Suprapubic skin (tissue), 4 donors: ENCODE results near the gene ZNF397. TPM values are rescaled to one million over a fixed set of nuclear protein-coding genes. Genes with fewer than 3 reads are reported as not detected.

Experiments used
- DNase-seq, 2 donors: peaks; one replicate each; pipeline ENCODE4 v3.0.0-alpha.2; 2019; ENCODE audit warnings: low spot score in 2 of 2
- H3K27ac ChIP-seq: fragments of 200-600 bp; sonication (generic); one replicate; pipeline ENCODE4 v1.5.1; 2019
- H3K27me3 ChIP-seq: fragments of 200-600 bp; sonication (generic); one replicate; pipeline ENCODE4 v1.5.1; 2019
- H3K36me3 ChIP-seq: fragments of 200-600 bp; sonication (generic); one replicate; pipeline ENCODE4 v1.5.1; 2019
- H3K4me1 ChIP-seq: fragments of 200-600 bp; sonication (generic); one replicate; pipeline ENCODE4 v1.5.1; 2019
- H3K4me3 ChIP-seq: fragments of 200-600 bp; sonication (generic); one replicate; pipeline ENCODE4 v1.5.1; 2019; ENCODE audit warnings: mild to moderate bottlenecking
- H3K9me3 ChIP-seq: fragments of 200-600 bp; sonication (generic); one replicate; pipeline ENCODE4 v1.5.1; 2019
- CTCF ChIP-seq, 2 donors: fragments of 200-600 bp in 1 of 2; fragments of 450-650 bp in 1 of 2; sonication (generic) in 1 of 2; IDR thresholded peaks; one replicate each; pipeline ENCODE4 v1.5.1; 2016 to 2019; ENCODE audit warnings: antibody characterized with exemption in 2 of 2, mild to moderate bottlenecking in 1 of 2, moderate library complexity in 1 of 2
- EP300 ChIP-seq: sonication (generic); formaldehyde crosslinking; IDR thresholded peaks from one replicate; pipeline ENCODE4 v1.6.1; 2017; ENCODE audit warnings: antibody characterized with exemption
- POLR2A ChIP-seq, 2 donors: fragments of 450-650 bp; IDR thresholded peaks; one replicate each; pipeline ENCODE4 v1.6.1; 2017; ENCODE audit warnings: antibody characterized with exemption in 2 of 2, mild to moderate bottlenecking in 2 of 2, moderate library complexity in 2 of 2
- POLR2AphosphoS5 ChIP-seq, 3 donors: sonication (generic); formaldehyde crosslinking; IDR thresholded peaks; one replicate each; pipeline ENCODE4 v1.6.1; 2017; ENCODE audit warnings: antibody characterized with exemption in 3 of 3
- WGBS: methylation state at CpG from one replicate; pipeline ENCODE4 v1.1.5; 2018; 5-methylcytosine and 5-hydroxymethylcytosine counted together
- total RNA-seq, 4 donors: library from RNA; depleted of rRNA; stranded (reverse); fragments of >200 nt; gene quantifications; one replicate each; pipeline ENCODE4 v1.1.0, GENCODE V29; 2016

Gene ZNF397
- total RNA-seq, 4 donors from 2014 or later, result 13.2 to 41.0 (median 17.3) TPM

DNA sequence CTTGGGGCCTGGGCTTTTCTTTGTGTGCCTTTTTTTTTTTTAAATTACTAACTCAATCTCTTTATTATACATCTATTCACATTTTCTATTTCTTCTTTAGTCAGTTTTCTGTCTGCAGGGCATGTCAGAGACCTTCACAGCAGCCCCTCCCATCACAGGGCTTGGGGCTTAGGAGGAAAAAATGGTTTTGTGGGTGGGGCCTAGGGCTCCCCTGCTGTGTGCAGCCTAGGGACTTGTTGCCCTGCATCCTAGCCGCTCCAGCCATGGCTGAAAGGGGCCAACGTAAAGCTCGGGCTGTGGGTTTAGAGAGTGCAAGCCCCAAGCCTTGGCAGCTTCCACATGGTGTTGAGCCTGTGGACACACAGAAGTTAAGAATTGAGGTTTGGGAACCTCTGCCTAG lies 35.4 kb downstream of the ZNF397 start:
- DNase-seq, result no peak
- TF ChIP-seq POLR2AphosphoS5 (IDR thresholded peaks at IDR 0.05) (no peak), POLR2A (IDR thresholded peaks at IDR 0.05) (no peak), CTCF (IDR thresholded peaks at IDR 0.05) (no peak), EP300 (no peak)
- Histone ChIP-seq H3K4me1 (no peaks in the 10 kb centered on the region), H3K27ac (no peak overlapping the region), H3K36me3 (no peaks in the 10 kb centered on the region), H3K9me3 (no peaks in the 10 kb centered on the region), H3K27me3 (no peaks in the 10 kb centered on the region), H3K4me3 (no peak overlapping the region)
- 97% methylated on average over 3 of the region's 3 CpGs for whole genome bisulfite sequencing

GRCh38 chr18:35277633-35278032 lies 36.8 kb downstream of the ZNF397 start:
- H3K4me3 ChIP-seq, result no peak overlapping the region
- H3K27ac ChIP-seq, result no peak overlapping the region
- TF ChIP-seq POLR2AphosphoS5 (IDR thresholded peaks at IDR 0.05), result no peak
- TF ChIP-seq CTCF (IDR thresholded peaks at IDR 0.05), result no peak
- no peak for TF ChIP-seq EP300
- no peak for TF ChIP-seq POLR2A (IDR thresholded peaks at IDR 0.05)
- H3K9me3 ChIP-seq, result no peaks in the 10 kb centered on the region
- H3K36me3 ChIP-seq, result no peaks in the 10 kb centered on the region
- no peaks in the 10 kb centered on the region for H3K27me3 ChIP-seq
- no peak for DNase-seq
- H3K4me1 ChIP-seq, result no peaks in the 10 kb centered on the region

DNA sequence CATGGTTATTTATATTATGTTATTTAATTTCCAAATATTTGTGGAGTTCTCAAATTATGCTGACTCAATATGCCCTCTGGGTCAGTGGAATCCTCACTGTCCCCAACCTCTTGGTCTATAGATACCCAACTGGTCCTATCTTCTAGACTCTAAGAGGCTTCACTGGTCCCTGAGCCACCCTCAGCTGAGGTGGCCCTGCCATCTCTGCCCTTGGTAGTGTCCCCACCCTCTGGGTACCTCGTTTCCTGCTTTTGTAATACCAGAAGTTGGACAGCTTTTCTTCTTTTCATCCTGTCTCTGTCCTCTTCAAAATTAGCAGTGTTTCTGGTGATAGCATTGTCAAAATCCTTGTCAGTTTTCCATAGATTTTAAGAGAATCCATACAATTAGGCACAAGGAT lies 37.3 kb downstream of the ZNF397 start:
- H3K9me3 ChIP-seq, result no peaks in the 10 kb centered on the region

DNA sequence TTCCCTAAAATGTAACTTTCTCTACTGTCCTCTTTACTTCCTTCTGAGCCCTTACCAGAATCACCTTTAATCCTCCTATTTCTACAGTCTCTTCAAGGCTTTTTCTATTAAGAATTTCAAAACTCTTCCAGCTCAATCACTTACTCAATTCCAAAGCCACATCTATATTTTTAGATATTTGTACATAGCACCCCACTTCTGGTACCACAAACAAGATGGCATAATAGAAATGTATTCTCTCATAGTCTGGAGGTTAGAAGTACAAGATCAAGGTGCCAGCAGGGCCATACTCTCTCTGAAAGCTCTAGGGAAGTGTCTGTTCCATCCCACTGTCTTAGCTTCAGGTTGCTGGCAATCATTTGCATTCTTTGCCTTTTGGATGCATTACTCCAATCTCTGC lies 38.1 kb downstream of the ZNF397 start:
- Histone ChIP-seq H3K4me1 (no peaks in the 10 kb centered on the region), H3K27me3 (no peaks in the 10 kb centered on the region), H3K4me3 (no peak overlapping the region), H3K36me3 (peaks cover 8% of the 10 kb centered on the region), H3K27ac (no peak overlapping the region), H3K9me3 (no peaks in the 10 kb centered on the region)
- TF ChIP-seq POLR2AphosphoS5 (IDR thresholded peaks at IDR 0.05), result no peak
- DNase-seq, result no peak

More for the DNA sequence above, 37.3 kb downstream of the ZNF397 start:
- H3K27ac ChIP-seq, result no peak overlapping the region
- H3K4me3 ChIP-seq, result no peak overlapping the region
- no peaks in the 10 kb centered on the region for H3K27me3 ChIP-seq
- H3K36me3 ChIP-seq, result no peaks in the 10 kb centered on the region
- TF ChIP-seq POLR2A (IDR thresholded peaks at IDR 0.05), result no peak
- no peak for TF ChIP-seq POLR2AphosphoS5 (IDR thresholded peaks at IDR 0.05)
- TF ChIP-seq CTCF (IDR thresholded peaks at IDR 0.05), result no peak
- TF ChIP-seq EP300, result no peak
- H3K4me1 ChIP-seq, result no peaks in the 10 kb centered on the region
- DNase-seq, result no peak
- 90% methylated on average over 1 of the region's 1 CpG for WGBS

- no peak for DNase-seq
- peaks cover 13% of the 10 kb centered on the region for H3K36me3 ChIP-seq
- H3K4me1 ChIP-seq, result no peaks in the 10 kb centered on the region
- 74% methylated on average over 1 of the region's 1 CpG for WGBS
- H3K27me3 ChIP-seq, result no peaks in the 10 kb centered on the region
- no peak overlapping the region for H3K27ac ChIP-seq
- H3K4me3 ChIP-seq, result no peak overlapping the region
- peaks cover 4% of the 10 kb centered on the region for H3K9me3 ChIP-seq
- TF ChIP-seq POLR2AphosphoS5 (IDR thresholded peaks at IDR 0.05) (no peak), CTCF (IDR thresholded peaks at IDR 0.05) (no peak), POLR2A (IDR thresholded peaks at IDR 0.05) (no peak), EP300 (no peak)
Measured at GRCh38 chr18:35282353-35282752, 41.5 kb downstream of the ZNF397 start.
